ENCODE results near the gene ARHGAP9. TPM values are rescaled to one million over a fixed set of nuclear protein-coding genes. Genes with fewer than 3 reads are reported as not detected.
A peak's percentile ranks its signal among the peaks of the same experiment; 100 is the strongest.

Gene ARHGAP9
- total RNA-seq, 1 donor from 2014 or later: not detected

DNA sequence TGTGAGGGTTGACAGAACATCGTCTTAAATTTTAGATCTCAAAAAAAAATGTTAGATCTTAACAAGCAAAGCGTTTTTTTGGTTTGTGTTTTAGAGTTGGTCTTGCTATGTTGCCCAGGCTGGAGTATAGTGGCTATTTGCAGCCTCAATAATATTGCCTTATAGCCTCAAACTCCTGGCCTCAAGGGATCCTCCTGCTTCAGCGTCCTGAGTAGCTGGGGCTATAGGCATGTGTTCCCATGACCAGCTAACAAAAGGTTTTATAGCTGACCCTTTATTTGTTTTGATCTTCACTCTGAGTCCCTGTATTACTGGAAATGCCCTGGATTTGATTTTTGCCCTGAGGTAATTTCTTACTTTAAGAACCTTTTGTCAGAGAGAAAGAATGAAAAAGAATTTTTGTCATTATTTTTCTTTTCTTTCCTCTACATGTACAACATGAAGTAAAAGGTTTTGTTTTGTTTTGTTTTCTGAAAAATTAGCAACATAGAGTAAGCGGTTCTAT, 39.9 kb downstream of the ARHGAP9 start:
- Mint-ChIP-seq H3K4me1 (peaks cover 4% of the 10 kb centered on the region), H3K9me3 (peaks cover 3% of the 10 kb centered on the region), H3K4me3 (no peak overlapping the region), H3K27ac (no peak overlapping the region), H3K27me3 (ENCODE audit: low read depth) (no peaks in the 10 kb centered on the region), H3K36me3 (no peaks in the 10 kb centered on the region)
- TF ChIP-seq, protein P1, sequence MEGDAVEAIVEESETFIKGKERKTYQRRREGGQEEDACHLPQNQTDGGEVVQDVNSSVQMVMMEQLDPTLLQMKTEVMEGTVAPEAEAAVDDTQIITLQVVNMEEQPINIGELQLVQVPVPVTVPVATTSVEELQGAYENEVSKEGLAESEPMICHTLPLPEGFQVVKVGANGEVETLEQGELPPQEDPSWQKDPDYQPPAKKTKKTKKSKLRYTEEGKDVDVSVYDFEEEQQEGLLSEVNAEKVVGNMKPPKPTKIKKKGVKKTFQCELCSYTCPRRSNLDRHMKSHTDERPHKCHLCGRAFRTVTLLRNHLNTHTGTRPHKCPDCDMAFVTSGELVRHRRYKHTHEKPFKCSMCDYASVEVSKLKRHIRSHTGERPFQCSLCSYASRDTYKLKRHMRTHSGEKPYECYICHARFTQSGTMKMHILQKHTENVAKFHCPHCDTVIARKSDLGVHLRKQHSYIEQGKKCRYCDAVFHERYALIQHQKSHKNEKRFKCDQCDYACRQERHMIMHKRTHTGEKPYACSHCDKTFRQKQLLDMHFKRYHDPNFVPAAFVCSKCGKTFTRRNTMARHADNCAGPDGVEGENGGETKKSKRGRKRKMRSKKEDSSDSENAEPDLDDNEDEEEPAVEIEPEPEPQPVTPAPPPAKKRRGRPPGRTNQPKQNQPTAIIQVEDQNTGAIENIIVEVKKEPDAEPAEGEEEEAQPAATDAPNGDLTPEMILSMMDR (IDR thresholded peaks at IDR 0.05; ENCODE audit: unreplicated experiment): no peak
- no peak for DNase-seq (ENCODE audit: low spot score in 2 of 2, unreplicated experiment in 2 of 2)

- H3K9me3 Mint-ChIP-seq: peaks cover 3% of the 10 kb centered on the region
- H3K27ac Mint-ChIP-seq: no peak overlapping the region
- H3K27me3 Mint-ChIP-seq (ENCODE audit: low read depth): no peaks in the 10 kb centered on the region
- H3K4me1 Mint-ChIP-seq: peaks cover 4% of the 10 kb centered on the region
- no peak overlapping the region for H3K4me3 Mint-ChIP-seq
- no peak for DNase-seq (ENCODE audit: low spot score in 2 of 2, unreplicated experiment in 2 of 2)
- H3K36me3 Mint-ChIP-seq: no peaks in the 10 kb centered on the region
- TF ChIP-seq, protein P1 (IDR thresholded peaks at IDR 0.05; ENCODE audit: unreplicated experiment): no peak
Measured at GRCh38 chr12:57438400-57438799, 41.3 kb downstream of the ARHGAP9 start.

GRCh38 chr12:57435293-57435692, 44.4 kb downstream of the ARHGAP9 start:
- Mint-ChIP-seq H3K27me3 (ENCODE audit: low read depth) (no peaks in the 10 kb centered on the region), H3K27ac (peak overlapping the region; percentile 75), H3K4me3 (peak overlapping the region; percentile 20), H3K9me3 (no peaks in the 10 kb centered on the region), H3K4me1 (peaks cover 16% of the 10 kb centered on the region), H3K36me3 (no peaks in the 10 kb centered on the region)
- TF ChIP-seq, protein P1 (IDR thresholded peaks at IDR 0.05; ENCODE audit: unreplicated experiment): no peak
- no peak for DNase-seq (ENCODE audit: low spot score in 2 of 2, unreplicated experiment in 2 of 2)

GRCh38 chr12:57434517-57435223, 45.0 kb downstream of the ARHGAP9 start, which contains the start of gene INHBC:
TSS of gene INHBC (plus strand) at chr12:57434784. CDS start at chr12:57434887, 103 bp downstream.
- H3K27ac Mint-ChIP-seq: peak within 1 kb of the TSS; percentile 75
- H3K4me3 Mint-ChIP-seq: peak within 1 kb of the TSS; percentile 20
- TF ChIP-seq, protein P1 (IDR thresholded peaks at IDR 0.05; ENCODE audit: unreplicated experiment): no peak
- peaks cover 19% of the 10 kb centered on the region for H3K4me1 Mint-ChIP-seq
- no peaks in the 10 kb centered on the region for H3K36me3 Mint-ChIP-seq
- H3K9me3 Mint-ChIP-seq: no peaks in the 10 kb centered on the region
- no peaks in the 10 kb centered on the region for H3K27me3 Mint-ChIP-seq (ENCODE audit: low read depth)
- no peak for DNase-seq (ENCODE audit: low spot score in 2 of 2, unreplicated experiment in 2 of 2)

DNA sequence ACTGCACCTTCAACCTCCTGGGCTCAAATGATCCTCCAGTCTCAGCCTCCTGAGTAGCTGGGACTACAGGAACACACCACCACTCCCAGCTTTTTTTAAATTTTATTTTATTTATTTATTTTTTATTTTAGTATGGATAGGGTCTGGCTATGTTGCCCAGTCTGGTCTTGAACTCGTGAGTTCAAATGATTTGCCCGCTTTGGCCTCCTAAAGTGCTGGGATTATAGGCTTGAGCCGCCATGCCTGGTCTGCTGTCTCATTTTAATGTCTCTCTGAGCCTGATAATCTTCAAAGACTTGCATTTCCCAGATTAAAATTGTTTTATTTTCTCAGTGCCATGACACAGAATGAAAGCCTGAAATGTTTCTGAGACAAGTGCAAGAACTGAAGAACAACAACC, 46.3 kb downstream of the ARHGAP9 start:
- Mint-ChIP-seq H3K4me3 (no peak overlapping the region), H3K36me3 (no peaks in the 10 kb centered on the region), H3K27ac (no peak overlapping the region), H3K9me3 (no peaks in the 10 kb centered on the region), H3K4me1 (peaks cover 25% of the 10 kb centered on the region), H3K27me3 (ENCODE audit: low read depth) (no peaks in the 10 kb centered on the region)
- no peak for DNase-seq (ENCODE audit: low spot score in 2 of 2, unreplicated experiment in 2 of 2)
- TF ChIP-seq, protein P1 (IDR thresholded peaks at IDR 0.05; ENCODE audit: unreplicated experiment): no peak

All from mesothelial cell of epicardium (in vitro differentiated cells).